ENCODE results near the gene SEC24D.

Gene SEC24D

DNA sequence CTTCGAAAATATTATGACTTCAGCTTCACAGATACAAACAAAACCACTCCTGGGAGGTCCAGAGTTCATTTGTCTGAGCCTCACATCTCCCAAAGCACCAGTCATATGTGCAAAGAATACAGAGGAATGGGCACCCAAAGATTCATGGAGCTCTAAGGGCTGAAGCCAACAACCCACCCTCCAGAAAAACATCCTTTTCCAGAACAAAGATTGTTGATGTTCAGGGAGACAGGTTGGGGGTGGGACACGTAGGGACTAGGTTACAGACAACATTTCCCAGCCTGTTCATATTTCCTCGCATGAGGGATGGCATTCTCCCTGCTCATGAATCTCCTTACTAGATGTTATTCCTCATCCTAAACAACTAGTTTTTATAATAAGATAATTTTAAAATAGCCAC lies 79.5 kb downstream of the SEC24D start:
- Histone ChIP-seq H3K27me3 (ENCODE audit: control insufficient read depth, insufficient read depth, low read length) (no peaks in the 10 kb centered on the region), H3K9me3 (replicated peaks; ENCODE audit: low read length) (no peaks in the 10 kb centered on the region), H3K4me2 (ENCODE audit: low read length) (no peak overlapping the region), H3K4me1 (ENCODE audit: control insufficient read depth, insufficient read depth, low read length) (peaks cover 32% of the 10 kb centered on the region), H3K4me3 (ENCODE audit: low read length) (no peak overlapping the region), H3K9ac (ENCODE audit: low read depth, low read length) (no peak overlapping the region), H3K36me3 (ENCODE audit: insufficient read depth, low read length) (peaks cover 64% of the 10 kb centered on the region)

DNA sequence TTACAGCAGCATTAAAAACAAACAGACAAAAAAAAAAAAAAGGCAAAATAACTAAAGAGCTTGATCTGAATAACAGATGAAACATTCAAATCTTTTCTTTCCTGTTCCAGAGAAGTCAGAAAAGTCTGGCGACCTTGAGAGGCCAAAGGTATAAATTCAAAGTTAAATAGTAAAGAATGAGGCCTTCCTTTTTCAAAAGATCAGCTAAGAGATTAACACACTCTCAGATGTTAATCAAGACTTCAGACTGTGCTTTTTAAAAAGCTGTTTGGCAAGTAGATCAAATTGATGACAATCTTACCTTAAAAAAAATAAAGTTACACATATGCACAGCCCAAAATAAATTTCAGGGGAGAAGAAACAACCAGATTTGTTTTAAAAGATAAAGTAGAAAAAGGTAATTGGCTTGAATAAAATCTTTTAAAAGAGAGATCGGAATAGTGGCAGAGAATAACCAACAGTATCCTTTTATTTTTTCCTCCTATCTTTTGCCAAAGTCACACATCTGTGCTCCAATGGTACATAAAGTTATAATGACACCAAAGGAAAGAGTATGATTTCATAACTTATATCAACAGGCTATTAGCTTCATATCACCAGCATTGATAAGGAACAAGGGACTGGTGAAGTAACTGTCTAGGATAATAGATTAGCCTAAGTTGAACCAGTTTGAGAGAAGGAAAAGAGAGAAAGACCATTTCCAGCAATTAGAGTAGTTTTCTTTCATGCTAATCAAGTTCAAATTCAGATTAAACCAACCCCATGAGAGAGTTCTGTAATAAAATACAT lies 80.3 kb downstream of the SEC24D start:
- Histone ChIP-seq H3K27me3 (ENCODE audit: control insufficient read depth, insufficient read depth, low read length) (no peaks in the 10 kb centered on the region), H3K9ac (ENCODE audit: low read depth, low read length) (no peak overlapping the region), H3K4me3 (ENCODE audit: low read length) (no peak overlapping the region), H3K4me1 (ENCODE audit: control insufficient read depth, insufficient read depth, low read length) (peaks cover 32% of the 10 kb centered on the region), H3K9me3 (replicated peaks; ENCODE audit: low read length) (no peaks in the 10 kb centered on the region), H3K4me2 (ENCODE audit: low read length) (no peak overlapping the region), H3K36me3 (ENCODE audit: insufficient read depth, low read length) (peaks cover 65% of the 10 kb centered on the region)

DNA sequence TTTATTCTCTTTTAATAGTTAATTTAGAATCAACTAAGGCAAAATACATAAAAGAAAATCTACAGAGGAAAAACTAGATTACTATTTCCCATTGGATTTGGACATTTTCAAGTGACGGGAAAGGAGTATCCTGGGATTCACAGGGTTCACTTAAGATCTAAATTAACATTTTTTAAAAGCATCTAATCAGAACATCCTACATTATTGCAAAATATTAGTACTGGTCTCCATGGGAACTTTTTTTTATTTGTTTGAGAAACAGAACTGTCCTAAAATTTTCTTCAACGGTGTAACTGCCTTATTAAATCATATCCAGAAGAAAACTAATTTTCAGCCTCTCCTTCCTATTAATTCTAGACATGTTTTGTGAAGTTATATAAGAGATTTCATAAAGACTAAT lies 81.0 kb downstream of the SEC24D start:
- Histone ChIP-seq H3K9ac (ENCODE audit: low read depth, low read length) (no peak overlapping the region), H3K36me3 (ENCODE audit: insufficient read depth, low read length) (peaks cover 66% of the 10 kb centered on the region), H3K4me3 (ENCODE audit: low read length) (no peak overlapping the region), H3K4me1 (ENCODE audit: control insufficient read depth, insufficient read depth, low read length) (peaks cover 32% of the 10 kb centered on the region), H3K27me3 (ENCODE audit: control insufficient read depth, insufficient read depth, low read length) (no peaks in the 10 kb centered on the region), H3K9me3 (replicated peaks; ENCODE audit: low read length) (no peaks in the 10 kb centered on the region), H3K4me2 (ENCODE audit: low read length) (no peak overlapping the region)

DNA sequence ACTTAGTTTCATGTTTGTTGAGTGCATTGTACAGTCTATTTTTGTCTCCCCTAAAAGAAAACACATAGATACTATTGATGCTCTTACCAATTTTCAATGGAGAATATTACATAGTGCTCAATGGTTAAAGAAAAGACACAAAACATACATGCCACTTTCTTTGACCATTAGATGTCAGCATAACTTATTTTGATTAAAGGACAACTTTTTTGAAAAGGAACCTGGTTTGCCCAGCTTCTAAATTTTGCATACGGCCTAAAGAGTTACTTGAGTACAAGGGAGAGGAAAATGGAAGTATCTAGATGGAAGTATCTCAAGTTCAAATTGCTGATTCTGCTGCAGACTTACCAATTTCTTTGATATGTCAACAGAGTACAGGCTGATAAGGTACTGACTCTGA lies 82.2 kb downstream of the SEC24D start:
- Histone ChIP-seq H3K4me1 (ENCODE audit: control insufficient read depth, insufficient read depth, low read length) (peaks cover 20% of the 10 kb centered on the region), H3K9me3 (replicated peaks; ENCODE audit: low read length) (no peaks in the 10 kb centered on the region), H3K4me3 (ENCODE audit: low read length) (no peak overlapping the region), H3K9ac (ENCODE audit: low read depth, low read length) (no peak overlapping the region), H3K27me3 (ENCODE audit: control insufficient read depth, insufficient read depth, low read length) (no peaks in the 10 kb centered on the region), H3K4me2 (ENCODE audit: low read length) (no peak overlapping the region), H3K36me3 (ENCODE audit: insufficient read depth, low read length) (peaks cover 68% of the 10 kb centered on the region)

DNA sequence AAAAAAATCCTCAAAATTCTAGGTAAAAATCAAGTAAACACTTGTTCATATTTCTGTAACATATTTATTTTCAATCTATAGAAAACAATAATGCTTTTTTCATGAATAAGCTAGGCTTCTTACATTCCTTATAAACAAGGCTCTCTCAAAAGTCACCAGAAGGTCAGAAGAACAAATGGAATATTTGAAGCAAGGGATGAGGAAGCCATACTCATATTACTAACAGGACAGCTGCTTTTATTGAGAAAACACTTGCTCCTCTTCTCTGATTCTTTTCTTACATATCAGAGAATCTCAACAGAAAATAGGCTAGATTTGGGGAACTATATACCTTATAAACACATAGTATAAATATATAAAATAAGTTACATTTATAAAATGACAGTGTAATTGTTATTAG lies 82.8 kb downstream of the SEC24D start:
- no peaks in the 10 kb centered on the region for H3K9me3 ChIP-seq (replicated peaks; ENCODE audit: low read length)
- no peak overlapping the region for H3K4me3 ChIP-seq (ENCODE audit: low read length)
- H3K27me3 ChIP-seq (ENCODE audit: control insufficient read depth, insufficient read depth, low read length) = no peaks in the 10 kb centered on the region
- peaks cover 70% of the 10 kb centered on the region for H3K36me3 ChIP-seq (ENCODE audit: insufficient read depth, low read length)
- peaks cover 15% of the 10 kb centered on the region for H3K4me1 ChIP-seq (ENCODE audit: control insufficient read depth, insufficient read depth, low read length)
- H3K4me2 ChIP-seq (ENCODE audit: low read length) = no peak overlapping the region
- H3K9ac ChIP-seq (ENCODE audit: low read depth, low read length) = no peak overlapping the region

- Histone ChIP-seq H3K4me1 (ENCODE audit: control insufficient read depth, insufficient read depth, low read length) (peaks cover 10% of the 10 kb centered on the region), H3K36me3 (ENCODE audit: insufficient read depth, low read length) (peaks cover 73% of the 10 kb centered on the region), H3K9ac (ENCODE audit: low read depth, low read length) (no peak overlapping the region), H3K27me3 (ENCODE audit: control insufficient read depth, insufficient read depth, low read length) (no peaks in the 10 kb centered on the region), H3K4me3 (ENCODE audit: low read length) (no peak overlapping the region), H3K9me3 (replicated peaks; ENCODE audit: low read length) (no peaks in the 10 kb centered on the region), H3K4me2 (ENCODE audit: low read length) (no peak overlapping the region)
Observed at GRCh38 chr4:118752551-118752950, 83.4 kb downstream of the SEC24D start.

DNA sequence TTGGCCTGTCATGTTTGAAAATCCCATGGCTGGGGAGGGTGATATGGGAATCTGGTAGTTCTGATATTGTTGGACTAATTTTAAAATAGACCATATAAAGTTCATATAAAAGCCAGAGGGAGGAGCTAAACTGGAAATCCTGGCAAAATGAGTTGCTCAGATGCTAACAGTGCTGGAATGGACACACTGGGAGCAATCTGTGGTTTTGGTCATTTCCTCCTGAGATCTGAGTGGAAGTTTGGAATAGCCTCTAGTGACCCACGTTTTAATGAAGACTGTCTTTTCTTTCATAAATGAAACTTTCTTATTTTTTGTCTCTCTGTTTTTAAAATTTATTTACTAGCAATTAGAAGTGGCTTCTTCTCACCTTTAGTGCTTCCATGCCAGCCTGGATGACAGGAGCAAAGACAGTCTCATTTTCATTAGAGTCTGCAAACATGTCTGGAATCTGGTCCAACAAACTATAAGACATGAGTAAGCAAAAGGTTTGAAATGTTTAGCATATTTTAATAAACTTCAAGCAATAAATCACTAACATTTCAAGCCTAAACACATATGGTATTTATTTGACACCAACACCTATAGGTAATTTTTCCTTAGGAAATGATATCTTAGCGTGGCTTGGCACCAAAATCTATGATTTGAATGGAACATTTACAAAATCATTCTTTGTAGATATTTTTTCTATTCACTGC lies 84.2 kb downstream of the SEC24D start:
- H3K9ac ChIP-seq (ENCODE audit: low read depth, low read length) = no peak overlapping the region
- H3K4me3 ChIP-seq (ENCODE audit: low read length) = no peak overlapping the region
- H3K36me3 ChIP-seq (ENCODE audit: insufficient read depth, low read length) = peaks cover 69% of the 10 kb centered on the region
- H3K4me2 ChIP-seq (ENCODE audit: low read length) = no peak overlapping the region
- no peaks in the 10 kb centered on the region for H3K9me3 ChIP-seq (replicated peaks; ENCODE audit: low read length)
- no peaks in the 10 kb centered on the region for H3K27me3 ChIP-seq (ENCODE audit: control insufficient read depth, insufficient read depth, low read length)
- peaks cover 8% of the 10 kb centered on the region for H3K4me1 ChIP-seq (ENCODE audit: control insufficient read depth, insufficient read depth, low read length)

DNA sequence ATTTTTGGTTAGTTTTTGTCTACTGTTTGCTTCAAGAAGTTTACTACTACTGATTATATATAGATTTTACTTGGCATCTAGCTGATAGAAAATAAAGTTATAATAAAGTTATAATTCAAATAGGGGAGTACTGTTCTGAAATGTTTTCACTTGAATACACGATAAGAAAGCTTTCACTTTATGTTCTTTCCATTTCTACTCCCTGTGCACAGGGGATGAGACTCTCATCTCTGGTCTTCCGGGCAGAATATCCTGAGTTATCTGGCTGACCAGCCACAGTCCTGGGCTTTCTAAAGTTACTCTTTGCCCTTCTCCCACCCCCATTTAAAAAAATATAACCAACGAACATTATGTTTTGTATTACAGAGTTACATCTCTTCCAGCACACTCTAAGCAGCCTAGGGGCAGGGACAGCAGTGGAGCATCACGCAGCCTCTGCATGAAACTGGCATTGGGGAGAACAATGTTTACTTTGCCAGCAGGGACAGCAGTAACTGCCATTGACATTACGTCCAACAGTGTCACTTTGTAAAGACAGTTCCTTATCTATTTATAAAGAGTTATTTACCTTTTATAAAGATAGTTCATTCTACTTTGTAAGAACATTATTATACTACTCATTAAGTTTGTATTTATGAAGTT lies 86.5 kb downstream of the SEC24D start:
- peaks cover 73% of the 10 kb centered on the region for H3K36me3 ChIP-seq (ENCODE audit: insufficient read depth, low read length)
- H3K4me2 ChIP-seq (ENCODE audit: low read length) = no peak overlapping the region
- no peaks in the 10 kb centered on the region for H3K27me3 ChIP-seq (ENCODE audit: control insufficient read depth, insufficient read depth, low read length)
- no peaks in the 10 kb centered on the region for H3K9me3 ChIP-seq (replicated peaks; ENCODE audit: low read length)
- no peak overlapping the region for H3K4me3 ChIP-seq (ENCODE audit: low read length)
- H3K4me1 ChIP-seq (ENCODE audit: control insufficient read depth, insufficient read depth, low read length) = peaks cover 8% of the 10 kb centered on the region
- H3K9ac ChIP-seq (ENCODE audit: low read depth, low read length) = no peak overlapping the region

- Histone ChIP-seq H3K9me3 (replicated peaks; ENCODE audit: low read length) (no peaks in the 10 kb centered on the region), H3K9ac (ENCODE audit: low read depth, low read length) (no peak overlapping the region), H3K36me3 (ENCODE audit: insufficient read depth, low read length) (peaks cover 83% of the 10 kb centered on the region), H3K27me3 (ENCODE audit: control insufficient read depth, insufficient read depth, low read length) (no peaks in the 10 kb centered on the region), H3K4me1 (ENCODE audit: control insufficient read depth, insufficient read depth, low read length) (no peaks in the 10 kb centered on the region), H3K4me2 (ENCODE audit: low read length) (no peak overlapping the region), H3K4me3 (ENCODE audit: low read length) (no peak overlapping the region)
Observed at GRCh38 chr4:118746251-118746919, 89.5 kb downstream of the SEC24D start.

DNA sequence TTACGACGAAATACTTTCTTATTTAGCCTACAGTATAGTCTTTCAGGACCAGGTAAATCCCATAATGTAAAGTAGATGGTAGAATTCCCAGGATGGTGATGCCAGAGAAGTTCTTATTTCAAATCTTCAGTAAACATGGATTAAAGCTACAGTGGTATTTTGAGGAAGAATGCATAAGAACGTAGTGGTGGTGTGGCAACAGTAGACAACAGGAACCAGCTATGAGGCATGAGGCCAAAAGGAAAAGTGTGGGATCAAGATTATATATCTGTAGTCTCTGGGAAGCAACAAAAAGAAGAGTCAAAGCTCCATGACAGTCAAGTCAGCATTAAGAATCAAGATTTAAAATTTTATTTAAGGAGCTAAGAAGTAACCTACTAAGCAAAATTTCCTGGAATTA lies 90.6 kb downstream of the SEC24D start:
- Histone ChIP-seq H3K4me3 (ENCODE audit: low read length) (no peak overlapping the region), H3K9ac (ENCODE audit: low read depth, low read length) (no peak overlapping the region), H3K4me2 (ENCODE audit: low read length) (no peak overlapping the region), H3K9me3 (replicated peaks; ENCODE audit: low read length) (no peaks in the 10 kb centered on the region), H3K4me1 (ENCODE audit: control insufficient read depth, insufficient read depth, low read length) (no peaks in the 10 kb centered on the region), H3K36me3 (ENCODE audit: insufficient read depth, low read length) (peaks cover 81% of the 10 kb centered on the region), H3K27me3 (ENCODE audit: control insufficient read depth, insufficient read depth, low read length) (no peaks in the 10 kb centered on the region)

DNA sequence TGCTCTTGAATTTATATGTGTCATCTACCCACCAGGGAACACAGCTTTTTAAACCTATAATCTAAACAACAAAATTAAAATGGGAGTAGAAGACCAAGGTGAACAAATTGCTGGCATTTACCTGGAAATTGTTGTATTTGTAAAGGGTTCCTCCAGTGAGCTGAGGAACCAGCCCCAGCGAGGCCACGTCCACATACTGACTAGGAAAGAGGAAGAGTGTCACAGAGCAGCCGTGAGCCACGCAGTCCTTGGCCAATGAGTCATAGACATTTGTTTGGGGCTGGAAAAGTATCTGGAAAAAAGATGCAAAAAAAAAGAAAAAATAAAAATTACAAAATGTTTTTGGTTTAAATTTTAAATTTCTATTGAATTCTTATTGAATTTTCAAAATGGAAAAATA lies 92.1 kb downstream of the SEC24D start:
- Histone ChIP-seq H3K4me1 (ENCODE audit: control insufficient read depth, insufficient read depth, low read length) (no peaks in the 10 kb centered on the region), H3K4me3 (ENCODE audit: low read length) (no peak overlapping the region), H3K36me3 (ENCODE audit: insufficient read depth, low read length) (peaks cover 81% of the 10 kb centered on the region), H3K9me3 (replicated peaks; ENCODE audit: low read length) (no peaks in the 10 kb centered on the region), H3K27me3 (ENCODE audit: control insufficient read depth, insufficient read depth, low read length) (no peaks in the 10 kb centered on the region), H3K4me2 (ENCODE audit: low read length) (no peak overlapping the region), H3K9ac (ENCODE audit: low read depth, low read length) (no peak overlapping the region)

Data from skeletal muscle satellite cell (primary cell).